Amygdala (tissue), 56 donors: Measurements from ENCODE around the gene NOTO.
"Not testable (repeated sequence)": the region's sequence is repeated elsewhere in the genome, so short reads cannot be mapped to it uniquely, and the experiment has no call there.

ENCODE experiments used
- DNase-seq, 56 donors: peaks; one replicate each; lab custom pipeline; 2025; lab: John Stamatoyannopoulos, UW

NOTO gene

GRCh38 chr2:73187549-73187948, 14.8 kb upstream of the NOTO start:
- no peak for DNase-seq

DNA sequence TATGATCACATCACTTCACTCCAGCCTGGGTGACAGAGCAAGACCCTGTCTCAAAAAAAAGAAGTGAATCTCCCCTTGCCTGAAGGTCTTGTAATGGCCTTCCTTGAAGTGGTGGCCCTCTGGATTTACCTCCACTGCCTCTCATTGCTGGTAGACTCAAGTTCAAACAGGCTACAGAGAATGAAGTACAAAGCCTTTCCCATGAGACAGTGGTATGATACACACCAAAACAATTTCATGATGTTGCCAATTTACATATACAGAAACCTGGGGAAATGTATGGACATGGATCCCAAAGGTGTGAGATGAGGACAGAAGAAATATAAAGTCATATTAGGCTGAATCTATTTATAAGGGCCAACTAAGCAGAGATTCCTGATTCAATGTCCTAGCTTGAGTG, 4.8 kb upstream of the NOTO start:
- no peak for DNase-seq

DNA sequence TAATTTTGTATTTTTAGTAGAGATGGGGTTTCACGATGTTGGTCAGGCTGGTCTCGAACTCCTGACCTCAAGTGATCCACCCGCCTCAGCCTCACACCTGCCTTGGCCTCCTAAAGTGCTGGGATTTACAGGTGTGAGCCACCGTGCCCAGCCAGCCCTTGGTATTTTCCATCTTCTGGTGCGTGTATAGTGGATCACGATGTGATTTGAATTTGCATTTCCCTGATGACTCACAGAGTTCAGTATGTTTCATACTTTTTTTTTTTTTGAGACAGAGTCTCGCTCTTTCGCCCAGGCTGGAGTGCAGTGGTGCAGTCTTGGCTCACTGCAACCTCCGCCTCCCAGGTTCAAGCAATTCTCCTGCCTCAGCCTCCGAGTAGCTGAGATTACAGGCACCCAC, 2.1 kb upstream of the NOTO start:
- DNase-seq, result not testable (repeated sequence)

DNA sequence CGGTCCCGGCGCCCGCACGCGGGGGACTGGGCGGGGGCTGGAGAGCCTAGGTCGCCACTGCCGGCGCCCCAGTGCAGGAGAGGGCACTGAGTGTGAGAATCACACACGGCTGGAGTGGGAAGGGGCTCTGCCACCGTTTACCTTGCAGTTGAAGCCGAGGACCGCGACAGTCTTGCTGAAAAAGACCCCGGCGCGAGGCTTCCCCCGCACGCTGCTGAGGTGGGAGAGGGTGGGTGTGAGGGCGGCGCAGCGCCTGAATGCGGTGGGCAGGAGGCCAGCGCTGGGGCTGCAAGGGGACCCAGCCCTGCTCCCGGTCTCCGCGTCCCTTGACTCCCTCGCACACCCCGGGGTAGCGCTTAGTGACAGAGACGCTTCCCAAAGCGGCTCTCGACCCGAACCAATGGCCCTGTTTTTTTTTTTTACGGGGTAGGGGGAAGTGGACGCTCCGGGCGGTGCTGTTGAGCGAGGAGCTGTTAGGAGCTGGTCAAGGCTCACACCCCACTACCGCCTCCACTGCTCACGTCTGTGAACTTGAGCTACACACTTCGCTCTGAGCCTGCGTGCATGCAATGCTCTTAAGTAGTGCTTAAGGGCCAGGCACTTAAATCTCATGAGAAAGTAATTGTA, 794 bp downstream of the NOTO start:
- no peak for DNase-seq

- DNase-seq, result no peak
Measured at GRCh38 chr2:73205611-73206010, 3.2 kb downstream of the NOTO start.

DNA sequence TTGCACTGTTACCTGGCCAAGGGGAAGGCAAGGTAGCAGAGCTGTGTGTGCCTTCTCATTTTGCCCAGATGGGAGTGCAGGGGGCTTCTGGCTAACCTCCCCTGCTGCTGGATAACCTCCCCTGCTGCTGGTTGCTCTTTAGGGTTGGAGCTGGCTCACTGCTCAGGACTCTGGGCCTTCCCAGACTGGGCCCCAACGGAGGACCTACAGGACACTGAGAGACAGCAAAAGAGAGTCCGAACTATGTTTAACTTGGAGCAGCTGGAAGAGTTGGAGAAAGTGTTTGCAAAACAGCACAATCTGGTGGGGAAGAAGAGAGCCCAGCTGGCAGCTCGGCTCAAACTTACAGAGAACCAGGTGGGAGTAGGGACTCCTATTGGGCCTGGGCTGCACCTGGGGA, 5.9 kb downstream of the NOTO start:
- no peak for DNase-seq

- DNase-seq, result no peak
Measured at GRCh38 chr2:73210019-73210418, 7.6 kb downstream of the NOTO start.

DNA sequence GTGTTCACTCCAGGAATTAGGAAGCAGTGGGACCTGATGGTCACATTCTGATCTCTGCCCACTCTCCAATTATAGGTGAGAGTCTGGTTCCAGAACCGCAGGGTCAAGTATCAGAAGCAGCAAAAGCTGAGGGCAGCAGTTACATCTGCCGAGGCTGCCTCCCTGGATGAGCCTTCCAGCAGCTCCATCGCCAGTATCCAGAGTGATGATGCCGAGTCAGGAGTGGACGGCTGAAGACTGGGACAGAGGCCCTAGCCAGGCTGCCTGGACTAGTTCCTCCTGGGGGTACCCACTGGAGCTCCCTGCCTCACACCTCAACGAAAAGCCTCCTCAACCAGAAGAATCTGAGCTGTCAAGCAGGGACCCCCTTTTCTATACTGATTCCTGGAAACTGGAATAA, 8.3 kb downstream of the NOTO start:
- no peak for DNase-seq

GRCh38 chr2:73212098-73212447, 9.7 kb downstream of the NOTO start:
- DNase-seq, result no peak

DNA sequence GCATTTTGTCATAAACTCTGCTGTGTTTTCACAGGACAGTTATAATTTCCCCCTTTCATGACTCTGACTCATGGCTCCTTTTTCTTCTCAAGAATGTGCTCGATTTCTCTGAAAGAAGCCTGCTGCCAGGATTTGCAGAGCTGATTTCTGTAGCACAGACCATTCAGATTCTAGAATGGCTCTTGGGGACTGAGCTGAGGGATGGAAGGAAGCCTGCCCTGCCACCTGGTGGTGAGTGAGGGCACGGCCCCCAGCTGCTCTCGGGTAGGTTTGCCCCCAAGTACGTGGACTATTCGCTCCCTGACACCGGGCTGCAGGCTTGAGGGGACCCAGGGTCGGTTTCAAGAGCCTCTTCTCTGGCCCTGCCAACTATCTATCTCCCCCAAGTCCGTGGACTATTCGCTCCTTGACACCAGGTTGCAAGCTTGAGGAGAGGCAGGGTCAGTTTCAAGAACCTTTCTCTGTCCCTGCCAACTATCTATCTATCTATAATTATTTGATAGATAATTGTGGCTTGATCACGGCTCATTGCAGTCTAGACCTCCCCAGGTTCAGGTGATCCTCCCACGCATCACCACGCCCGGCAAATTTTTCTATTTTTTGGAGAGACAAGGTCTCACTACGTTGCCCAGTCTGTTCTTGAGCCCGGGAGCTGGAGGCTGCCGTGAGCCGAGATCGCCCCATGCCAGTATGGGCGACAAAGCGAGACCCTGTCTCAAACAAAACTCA, 10.2 kb downstream of the NOTO start:
- DNase-seq, result peak in 47 of 56 donors; percentile 4 to 73 (median 31)

- peak in 54 of 56 donors; percentile 14 to 85 (median 70) for DNase-seq
Measured at GRCh38 chr2:73214120-73215035, 12.0 kb downstream of the NOTO start, which contains the start of gene SMYD5. SMYD5 (plus strand) TSS chr2:73214245; CDS start chr2:73214267, 22 bp downstream.

DNA sequence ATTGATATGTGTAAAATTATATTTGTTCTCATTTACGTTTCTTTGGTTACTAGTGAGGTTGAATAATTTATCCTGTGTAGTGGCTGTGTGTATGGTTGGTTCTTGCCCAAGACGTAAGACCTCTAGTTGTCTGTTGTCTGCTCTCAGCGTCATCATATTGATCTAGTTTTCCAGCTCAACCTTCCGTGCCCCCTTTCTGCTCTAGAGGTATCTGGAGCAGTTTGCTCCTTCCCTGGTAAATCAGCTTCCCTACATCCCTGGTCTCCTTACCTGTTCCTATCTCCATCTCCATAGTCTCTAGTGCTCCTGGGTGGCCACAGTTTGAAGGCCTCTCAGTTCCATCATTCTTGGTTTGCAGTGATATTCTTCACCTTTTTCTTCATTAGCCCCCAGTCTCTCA, 12.9 kb downstream of the NOTO start:
- no peak for DNase-seq

DNA sequence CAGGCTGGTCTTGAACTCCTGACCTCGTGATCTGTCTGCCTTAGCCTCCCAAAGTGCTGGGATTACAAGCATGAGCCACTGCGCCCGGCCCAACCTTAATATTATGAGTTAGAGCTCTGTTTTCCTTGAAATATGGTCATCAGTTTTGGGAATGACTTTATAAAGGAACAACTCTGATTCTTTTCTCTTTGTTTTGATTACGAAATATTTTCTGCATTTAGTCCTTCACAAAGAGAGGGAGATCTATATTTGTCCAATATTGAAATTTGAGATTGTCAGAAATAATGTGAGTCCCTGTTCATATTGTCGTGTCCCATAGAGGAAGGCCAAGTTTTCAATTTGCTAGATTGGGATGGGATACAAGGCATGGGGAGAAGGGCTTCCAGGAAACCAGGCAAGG, 14.8 kb downstream of the NOTO start:
- no peak for DNase-seq

DNA sequence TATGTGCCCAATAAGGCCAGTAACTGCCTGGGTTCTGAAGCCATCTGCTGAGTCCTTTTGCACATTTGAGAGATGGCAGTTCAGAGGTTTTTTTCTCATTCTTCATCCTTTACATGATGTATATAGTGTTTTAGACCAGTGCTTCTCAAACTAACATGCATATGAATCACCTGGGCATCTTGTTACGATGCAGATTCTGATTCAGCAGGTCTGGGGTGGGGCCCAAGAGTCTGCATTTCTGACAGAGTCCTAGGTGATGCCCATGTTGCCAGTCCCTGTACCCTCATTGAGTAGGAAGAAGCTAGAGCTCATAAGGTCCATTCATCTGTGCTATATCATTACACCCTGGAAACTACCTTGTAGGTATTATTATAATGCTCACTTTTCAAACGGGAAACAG, 15.5 kb downstream of the NOTO start:
- DNase-seq, result no peak

DNA sequence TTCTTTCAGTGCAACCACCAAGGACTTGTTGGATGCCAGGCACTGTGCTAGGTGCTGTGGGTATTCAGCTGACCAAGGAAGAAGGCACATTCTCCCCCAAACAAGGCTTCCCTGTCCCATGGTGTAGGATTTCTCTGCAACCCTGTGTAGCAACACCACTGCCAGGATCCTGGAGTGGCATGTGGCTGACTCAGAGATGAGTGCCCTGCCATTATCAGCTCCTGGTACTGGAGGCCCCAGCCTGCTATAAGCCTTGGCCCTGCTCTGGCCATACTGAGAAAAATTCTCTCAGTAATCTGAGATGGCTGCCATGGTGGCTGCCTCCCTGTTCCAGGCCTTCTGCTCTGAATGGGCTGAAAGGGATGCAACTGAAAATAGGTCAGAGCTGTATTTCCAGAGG, 15.9 kb downstream of the NOTO start:
- no peak for DNase-seq

DNA sequence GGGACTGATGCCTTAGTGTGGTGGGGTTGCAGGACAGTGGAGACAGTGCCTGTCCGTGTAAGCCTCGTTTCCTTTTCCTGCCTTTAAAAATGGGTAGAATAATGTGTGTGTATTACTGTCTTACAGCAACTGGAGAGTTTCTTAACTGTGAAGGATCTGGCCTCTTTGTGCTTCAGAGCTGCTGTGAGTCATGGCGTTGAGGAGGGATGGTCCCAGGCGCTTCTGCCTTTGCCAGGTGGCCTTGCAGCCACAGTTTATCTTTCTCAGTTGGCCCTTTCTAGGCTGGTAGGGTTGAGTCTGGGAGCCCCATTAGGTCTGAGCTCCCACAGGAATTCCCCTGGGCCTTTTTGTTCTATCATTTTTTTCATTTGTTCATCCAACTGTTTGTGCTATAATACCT, 21.4 kb downstream of the NOTO start:
- no peak for DNase-seq

DNA sequence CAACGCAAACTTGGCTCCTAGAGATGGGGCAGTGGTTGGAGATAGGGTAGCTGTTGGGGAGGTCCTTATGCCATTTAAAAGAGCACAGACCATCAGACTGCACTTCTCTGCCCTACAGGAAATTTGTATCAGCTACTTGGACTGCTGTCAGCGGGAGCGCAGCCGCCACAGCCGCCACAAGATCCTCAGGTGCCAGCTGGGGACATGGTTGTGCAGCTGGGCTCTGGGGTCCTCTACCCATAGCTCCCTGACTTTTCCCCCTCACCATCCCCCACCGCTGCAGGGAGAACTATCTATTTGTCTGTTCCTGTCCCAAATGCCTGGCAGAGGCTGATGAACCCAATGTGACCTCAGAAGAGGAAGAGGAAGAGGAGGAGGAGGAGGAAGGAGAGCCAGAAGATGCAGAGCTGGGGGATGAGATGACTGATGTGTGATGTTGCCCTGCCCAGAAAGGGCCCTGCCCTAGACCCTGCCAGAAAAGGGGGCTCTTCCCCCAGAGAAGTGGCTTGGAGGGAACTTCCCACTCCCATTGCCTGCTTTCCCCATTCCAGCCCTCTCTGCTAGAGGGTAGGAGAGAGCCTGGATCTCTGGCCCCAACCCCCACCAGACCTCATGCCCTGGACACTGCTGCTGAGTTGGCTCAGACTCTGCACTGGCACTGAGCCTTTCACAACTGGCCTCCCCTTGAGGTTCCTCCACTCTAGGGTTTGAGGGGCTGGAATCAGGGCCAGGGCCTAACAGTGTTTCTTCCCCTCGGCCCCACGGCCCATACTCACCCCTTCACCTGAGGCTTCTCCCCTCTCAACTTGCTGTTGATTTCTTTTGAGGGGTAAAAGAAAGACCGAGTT, 23.4 kb downstream of the NOTO start:
- no peak for DNase-seq

GRCh38 chr2:73227086-73227485, 24.7 kb downstream of the NOTO start:
- no peak for DNase-seq

GRCh38 chr2:73228631-73229030, 26.3 kb downstream of the NOTO start:
- no peak for DNase-seq

DNA sequence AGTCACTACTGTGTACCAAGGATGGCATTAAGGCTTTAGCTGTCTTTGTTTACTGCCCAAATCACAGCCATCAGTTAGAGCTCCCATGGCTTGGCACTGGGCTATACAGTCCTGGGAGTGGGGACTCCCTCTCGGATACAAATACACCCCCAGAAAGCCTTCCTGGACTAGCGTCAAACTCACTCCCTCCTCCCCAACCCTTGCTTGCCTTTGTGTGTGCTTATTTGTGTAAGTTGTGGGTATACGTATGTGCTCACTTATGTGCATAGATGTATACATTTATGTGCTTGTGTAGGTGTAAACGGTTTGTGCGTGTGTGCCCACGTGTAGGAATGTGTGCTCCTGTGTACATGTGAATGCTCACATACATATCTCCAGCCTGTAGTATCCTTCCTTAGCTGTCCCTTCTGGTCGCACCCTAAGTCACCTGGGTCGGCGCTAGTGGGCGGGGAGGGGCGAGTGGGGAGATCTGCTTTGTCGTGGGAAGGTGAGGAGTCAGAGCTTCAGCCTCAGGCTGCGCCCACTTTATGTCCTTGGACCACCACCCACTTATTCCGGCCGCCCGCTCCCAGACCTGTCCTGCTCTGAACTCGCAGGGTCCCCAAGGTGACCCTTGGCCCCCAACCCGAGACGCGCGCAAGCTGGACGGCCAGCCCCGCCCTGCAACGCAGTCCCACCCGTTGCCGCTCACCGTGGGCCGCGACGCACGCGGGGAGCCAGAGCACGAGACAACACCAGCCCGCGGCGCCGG, 30.2 kb downstream of the NOTO start:
- DNase-seq, result peak in 9 of 56 donors; percentile 45 to 80 (median 58)
